ENCODE results near the gene IRF2BPL. TPM values are rescaled to one million over a fixed set of nuclear protein-coding genes. Genes with fewer than 3 reads are reported as not detected.
A peak's percentile ranks its signal among the peaks of the same experiment; 100 is the strongest.

IRF2BPL gene
- total and polyA plus RNA-seq, 2 donors = 13.3 to 14.3 TPM

DNA sequence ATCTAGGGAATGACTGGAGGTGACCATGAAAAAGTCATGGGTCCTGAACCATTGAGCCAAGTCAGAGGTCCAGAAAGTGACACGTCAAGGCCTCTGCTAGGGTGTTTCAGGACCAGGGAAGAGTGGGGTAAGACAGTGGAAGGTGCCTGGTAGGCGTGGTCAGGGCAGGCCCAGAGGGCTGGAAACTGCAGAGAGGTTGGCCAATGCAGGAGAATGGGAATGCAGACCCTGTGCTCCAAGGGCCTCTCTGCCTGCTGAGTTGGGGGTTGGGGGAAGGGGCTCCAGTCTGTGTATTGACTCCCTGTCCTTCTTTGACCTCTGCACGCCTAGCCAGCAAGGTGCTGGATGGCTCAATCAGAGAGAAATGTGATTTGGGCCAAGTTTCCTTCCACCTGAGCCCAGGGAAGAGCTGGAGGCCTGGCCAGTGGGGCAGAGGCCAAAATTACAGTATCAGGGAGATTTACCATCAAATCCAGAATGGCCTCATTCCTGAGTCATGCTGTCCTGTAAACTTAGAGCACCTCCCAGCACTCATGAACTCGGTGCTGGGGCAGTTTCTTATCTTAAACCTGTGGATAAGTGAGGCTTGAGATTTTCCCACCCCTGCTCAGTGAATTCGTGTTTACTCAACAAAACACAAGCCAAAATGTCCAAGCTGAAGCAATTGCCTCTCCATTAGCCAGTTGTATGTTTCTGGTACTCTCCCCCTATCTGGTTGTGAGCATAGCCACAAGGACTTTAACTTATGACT is 24.4 kb downstream of the IRF2BPL start:
- H3K9me3 ChIP-seq (ENCODE audit: control insufficient read depth in 2 of 2, insufficient read depth in 1 of 2, low read length in 1 of 2) = no peaks in the 10 kb centered on the region
- 95% methylated on average over 5 of the region's 5 CpGs for WGBS
- no peak overlapping the region for H3K4me3 ChIP-seq (ENCODE audit: low read length in 2 of 2)
- H3K27ac ChIP-seq (ENCODE audit: low read depth in 1 of 2, low read length in 1 of 2) = no peak overlapping the region
- H3K4me1 ChIP-seq (ENCODE audit: control insufficient read depth in 2 of 2, insufficient read depth in 2 of 2, low read length in 2 of 2) = peaks cover 11 to 51% of the 10 kb centered on the region in 2 donors
- no peaks in the 10 kb centered on the region for H3K36me3 ChIP-seq (ENCODE audit: control insufficient read depth in 2 of 2, insufficient read depth in 2 of 2, low read length in 1 of 2)
- no peak for DNase-seq (ENCODE audit: low read depth in 6 of 9, low spot score in 9 of 9)
- H3K27me3 ChIP-seq (ENCODE audit: control insufficient read depth in 2 of 2, insufficient read depth in 1 of 2, low read length in 1 of 2) = peaks cover 0 to 2% of the 10 kb centered on the region in 2 donors

DNA sequence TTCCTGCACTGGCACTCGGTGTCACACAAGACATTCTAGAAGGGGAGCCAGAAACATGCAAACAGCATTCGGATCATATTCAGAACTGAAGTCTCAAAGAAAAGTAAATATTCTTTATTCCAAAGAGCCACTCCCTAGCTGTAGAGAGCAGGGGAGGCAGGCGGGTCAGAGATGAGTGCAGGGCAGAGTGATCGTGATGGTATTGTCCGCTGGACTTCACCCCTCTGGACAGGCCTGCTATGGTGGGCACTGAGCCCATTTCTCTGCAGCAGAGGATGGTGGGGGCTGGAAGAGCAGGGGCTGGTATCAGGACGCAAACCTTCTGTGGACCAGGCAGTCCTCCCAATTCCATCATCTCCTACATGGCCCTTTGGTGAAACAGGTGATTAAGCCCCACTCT is 25.6 kb downstream of the IRF2BPL start:
- Histone ChIP-seq H3K4me1 (ENCODE audit: control insufficient read depth in 2 of 2, insufficient read depth in 2 of 2, low read length in 2 of 2) (peaks cover 11 to 63% of the 10 kb centered on the region in 2 donors), H3K4me3 (ENCODE audit: low read length in 2 of 2) (no peak overlapping the region), H3K36me3 (ENCODE audit: control insufficient read depth in 2 of 2, insufficient read depth in 2 of 2, low read length in 1 of 2) (no peaks in the 10 kb centered on the region), H3K27ac (ENCODE audit: low read depth in 1 of 2, low read length in 1 of 2) (no peak overlapping the region), H3K27me3 (ENCODE audit: control insufficient read depth in 2 of 2, insufficient read depth in 1 of 2, low read length in 1 of 2) (no peaks in the 10 kb centered on the region), H3K9me3 (ENCODE audit: control insufficient read depth in 2 of 2, insufficient read depth in 1 of 2, low read length in 1 of 2) (no peaks in the 10 kb centered on the region)
- DNase-seq (ENCODE audit: low read depth in 6 of 9, low spot score in 9 of 9) = no peak
- WGBS = 96% methylated on average over 6 of the region's 6 CpGs

DNA sequence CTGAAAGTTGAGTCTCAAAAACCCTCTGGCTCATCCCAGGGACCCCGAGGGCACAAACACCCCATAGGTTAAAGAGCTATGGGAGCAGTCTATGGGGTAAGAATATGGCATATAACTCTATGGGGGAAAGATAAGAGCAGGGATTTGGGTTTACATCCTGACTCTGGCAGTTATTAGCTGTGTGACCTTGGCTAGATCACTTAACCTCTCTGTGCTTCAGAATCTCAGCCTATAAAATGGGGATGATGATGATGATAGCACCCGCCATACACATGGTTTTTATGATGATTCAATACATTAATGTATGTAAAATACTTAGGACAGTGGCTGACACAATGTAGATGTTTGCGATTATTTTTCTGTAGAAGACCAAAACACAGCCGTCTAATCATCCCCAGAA is 26.2 kb downstream of the IRF2BPL start:
- Histone ChIP-seq H3K9me3 (ENCODE audit: control insufficient read depth in 2 of 2, insufficient read depth in 1 of 2, low read length in 1 of 2) (no peaks in the 10 kb centered on the region), H3K36me3 (ENCODE audit: control insufficient read depth in 2 of 2, insufficient read depth in 2 of 2, low read length in 1 of 2) (no peaks in the 10 kb centered on the region), H3K27ac (ENCODE audit: low read depth in 1 of 2, low read length in 1 of 2) (no peak overlapping the region), H3K4me1 (ENCODE audit: control insufficient read depth in 2 of 2, insufficient read depth in 2 of 2, low read length in 2 of 2) (peaks cover 11 to 62% of the 10 kb centered on the region in 2 donors), H3K4me3 (ENCODE audit: low read length in 2 of 2) (no peak overlapping the region), H3K27me3 (ENCODE audit: control insufficient read depth in 2 of 2, insufficient read depth in 1 of 2, low read length in 1 of 2) (no peaks in the 10 kb centered on the region)
- WGBS = 98% methylated on average over 4 of the region's 4 CpGs
- DNase-seq (ENCODE audit: low read depth in 6 of 9, low spot score in 9 of 9) = no peak

DNA sequence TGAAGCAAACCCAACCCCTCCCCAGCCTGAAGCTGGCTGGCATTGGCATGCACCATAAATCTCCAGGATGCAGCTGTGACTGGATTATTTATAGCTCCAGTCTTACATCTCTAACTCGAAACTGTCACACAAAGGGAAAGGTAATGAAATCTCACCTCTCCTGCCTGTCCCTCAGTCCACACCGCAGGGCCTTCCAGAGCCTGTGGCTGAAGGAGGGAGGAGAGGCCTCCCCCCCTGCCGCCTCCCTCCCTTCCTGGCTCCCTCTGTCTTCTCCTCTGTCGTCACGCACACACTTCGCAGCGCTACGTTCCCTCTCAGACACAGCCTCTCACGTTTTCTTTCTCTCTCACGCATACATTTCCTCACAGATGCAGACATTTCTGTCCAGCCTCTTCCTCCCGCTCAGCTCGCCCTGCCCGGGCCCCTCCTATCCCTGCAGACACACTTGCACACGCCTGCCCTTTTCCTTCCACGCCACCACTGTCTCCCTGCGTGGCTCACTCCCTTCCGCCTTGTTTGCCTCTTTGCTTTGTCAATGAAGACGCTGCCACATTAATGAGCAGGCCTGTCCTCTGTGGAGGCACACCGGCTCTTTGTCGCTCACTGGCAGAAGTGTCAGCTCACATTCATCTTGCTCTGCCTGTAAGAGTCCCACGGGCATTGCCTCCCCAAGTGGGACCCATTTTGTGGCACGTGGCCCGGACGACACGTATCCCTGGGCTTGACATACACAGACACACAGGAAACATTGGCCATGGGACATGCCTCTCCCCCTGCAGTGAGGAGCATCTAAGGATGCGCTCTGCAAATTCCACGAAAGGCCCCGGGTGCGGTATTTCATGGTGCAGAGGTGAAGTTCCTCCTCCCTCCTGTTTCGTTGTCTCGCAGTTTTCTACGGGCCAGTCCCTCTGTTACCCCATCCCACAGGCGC is 27.9 kb downstream of the IRF2BPL start:
- H3K4me1 ChIP-seq (ENCODE audit: control insufficient read depth in 2 of 2, insufficient read depth in 2 of 2, low read length in 2 of 2) = peaks cover 12 to 63% of the 10 kb centered on the region in 2 donors
- DNase-seq (ENCODE audit: low read depth in 6 of 9, low spot score in 9 of 9) = peak in 7 of 9 donors; percentile 39 to 84 (median 60)
- H3K27me3 ChIP-seq (ENCODE audit: control insufficient read depth in 2 of 2, insufficient read depth in 1 of 2, low read length in 1 of 2) = no peaks in the 10 kb centered on the region
- peak overlapping the region; percentile 74 to 93 for H3K27ac ChIP-seq (ENCODE audit: low read depth in 1 of 2, low read length in 1 of 2)
- H3K36me3 ChIP-seq (ENCODE audit: control insufficient read depth in 2 of 2, insufficient read depth in 2 of 2, low read length in 1 of 2) = no peaks in the 10 kb centered on the region
- no peaks in the 10 kb centered on the region for H3K9me3 ChIP-seq (ENCODE audit: control insufficient read depth in 2 of 2, insufficient read depth in 1 of 2, low read length in 1 of 2)
- WGBS = 35% methylated on average over 33 of the region's 33 CpGs
- peak overlapping the region; percentile 24 for H3K4me3 ChIP-seq (ENCODE audit: low read length in 2 of 2)

DNA sequence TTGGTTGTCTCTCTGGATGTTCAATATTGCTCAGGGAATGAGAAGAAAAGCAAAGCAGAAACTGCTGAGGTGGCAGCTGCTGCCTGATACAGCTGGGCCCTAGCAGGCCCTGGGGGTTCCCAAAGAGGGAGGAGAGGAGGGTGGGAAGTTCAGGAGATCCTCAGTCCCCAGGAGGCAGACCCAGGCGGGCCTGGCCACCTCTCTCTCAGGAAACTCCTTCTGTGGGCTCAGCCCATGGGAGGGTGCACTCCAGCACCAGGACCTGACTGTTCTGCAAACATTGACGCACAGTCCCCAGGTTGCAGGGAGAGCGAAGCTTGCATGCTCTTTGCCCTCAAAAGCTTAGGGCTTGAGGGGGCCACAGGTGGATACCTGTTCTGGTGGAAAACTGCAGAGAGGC is 29.6 kb downstream of the IRF2BPL start:
- Histone ChIP-seq H3K27me3 (ENCODE audit: control insufficient read depth in 2 of 2, insufficient read depth in 1 of 2, low read length in 1 of 2) (no peaks in the 10 kb centered on the region), H3K4me1 (ENCODE audit: control insufficient read depth in 2 of 2, insufficient read depth in 2 of 2, low read length in 2 of 2) (peaks cover 16 to 66% of the 10 kb centered on the region in 2 donors), H3K4me3 (ENCODE audit: low read length in 2 of 2) (no peak overlapping the region), H3K36me3 (ENCODE audit: control insufficient read depth in 2 of 2, insufficient read depth in 2 of 2, low read length in 1 of 2) (no peaks in the 10 kb centered on the region), H3K27ac (ENCODE audit: low read depth in 1 of 2, low read length in 1 of 2) (no peak overlapping the region), H3K9me3 (ENCODE audit: control insufficient read depth in 2 of 2, insufficient read depth in 1 of 2, low read length in 1 of 2) (no peaks in the 10 kb centered on the region)
- 85% methylated on average over 3 of the region's 3 CpGs for WGBS
- no peak for DNase-seq (ENCODE audit: low read depth in 6 of 9, low spot score in 9 of 9)

DNA sequence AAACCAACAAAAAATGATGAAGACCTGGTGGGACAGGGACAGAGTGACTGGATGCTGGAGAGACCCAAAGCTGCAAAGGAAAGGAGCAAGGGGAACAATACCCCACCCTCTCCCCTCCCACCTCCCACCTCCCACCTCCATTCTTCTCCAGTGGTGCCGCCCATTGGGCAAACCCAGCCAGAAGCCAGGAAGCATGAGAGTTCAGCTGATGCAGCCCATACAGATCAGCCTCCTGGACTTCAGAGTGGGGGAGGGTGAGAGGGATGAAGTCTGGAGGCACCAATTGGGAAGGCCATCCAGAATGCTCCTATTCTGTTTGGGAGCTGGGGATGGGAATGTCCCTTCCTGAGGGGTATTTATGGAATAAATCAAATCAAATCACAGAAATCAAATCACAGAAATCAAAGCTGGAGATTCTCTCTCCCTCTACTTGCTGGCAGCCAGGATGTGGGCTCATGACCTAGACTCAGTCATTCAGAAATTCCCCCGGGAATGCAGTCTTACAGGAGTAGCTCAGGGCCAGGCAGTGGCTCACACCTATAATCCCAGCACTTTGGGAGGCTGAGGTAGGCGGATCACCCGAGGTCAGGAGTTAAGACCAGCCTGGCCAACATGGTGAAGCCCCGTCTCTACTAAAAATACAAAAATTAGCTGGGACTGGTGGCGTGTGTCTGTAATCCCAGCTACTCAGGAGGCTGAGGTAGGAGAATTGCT is 31.1 kb downstream of the IRF2BPL start:
- no peak for DNase-seq (ENCODE audit: low read depth in 6 of 9, low spot score in 9 of 9)
- peaks cover 16 to 68% of the 10 kb centered on the region in 2 donors for H3K4me1 ChIP-seq (ENCODE audit: control insufficient read depth in 2 of 2, insufficient read depth in 2 of 2, low read length in 2 of 2)
- H3K27ac ChIP-seq (ENCODE audit: low read depth in 1 of 2, low read length in 1 of 2) = no peak overlapping the region
- no peak overlapping the region for H3K4me3 ChIP-seq (ENCODE audit: low read length in 2 of 2)
- no peaks in the 10 kb centered on the region for H3K27me3 ChIP-seq (ENCODE audit: control insufficient read depth in 2 of 2, insufficient read depth in 1 of 2, low read length in 1 of 2)
- no peaks in the 10 kb centered on the region for H3K36me3 ChIP-seq (ENCODE audit: control insufficient read depth in 2 of 2, insufficient read depth in 2 of 2, low read length in 1 of 2)
- no peaks in the 10 kb centered on the region for H3K9me3 ChIP-seq (ENCODE audit: control insufficient read depth in 2 of 2, insufficient read depth in 1 of 2, low read length in 1 of 2)
- 90% methylated on average over 6 of the region's 6 CpGs for WGBS

DNA sequence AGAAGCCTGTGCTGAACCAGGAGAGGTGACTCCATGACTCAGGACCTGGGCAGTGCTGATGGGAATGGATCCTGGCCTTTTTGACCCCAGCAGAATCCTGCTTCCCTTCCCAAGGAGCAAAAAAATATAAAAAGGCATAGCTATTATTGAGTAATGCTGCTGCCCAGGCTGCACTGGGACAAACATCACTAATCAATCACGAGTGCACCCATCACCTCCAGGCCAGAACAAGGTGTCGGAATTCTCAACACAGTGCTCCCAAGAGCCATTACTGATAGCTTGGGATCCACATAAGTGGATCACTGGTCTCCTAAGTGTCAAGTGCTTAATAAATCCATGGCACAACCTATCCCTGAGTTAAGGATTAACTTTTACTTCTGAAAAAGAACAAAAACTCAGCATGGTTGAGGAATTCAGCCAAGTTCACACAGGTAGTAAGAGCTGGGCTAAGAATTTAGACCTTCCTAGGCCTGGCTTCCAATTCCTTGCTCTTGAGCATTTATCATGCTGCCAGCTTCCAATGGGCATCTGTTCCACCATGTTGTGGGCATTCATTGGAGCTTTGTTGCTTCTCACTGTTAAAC is 31.9 kb downstream of the IRF2BPL start:
- WGBS = 96% methylated on average over 2 of the region's 2 CpGs
- no peak for DNase-seq (ENCODE audit: low read depth in 6 of 9, low spot score in 9 of 9)
- H3K9me3 ChIP-seq (ENCODE audit: control insufficient read depth in 2 of 2, insufficient read depth in 1 of 2, low read length in 1 of 2) = no peaks in the 10 kb centered on the region
- peaks cover 16 to 64% of the 10 kb centered on the region in 2 donors for H3K4me1 ChIP-seq (ENCODE audit: control insufficient read depth in 2 of 2, insufficient read depth in 2 of 2, low read length in 2 of 2)
- H3K27ac ChIP-seq (ENCODE audit: low read depth in 1 of 2, low read length in 1 of 2) = no peak overlapping the region
- H3K4me3 ChIP-seq (ENCODE audit: low read length in 2 of 2) = no peak overlapping the region
- H3K27me3 ChIP-seq (ENCODE audit: control insufficient read depth in 2 of 2, insufficient read depth in 1 of 2, low read length in 1 of 2) = no peaks in the 10 kb centered on the region
- H3K36me3 ChIP-seq (ENCODE audit: control insufficient read depth in 2 of 2, insufficient read depth in 2 of 2, low read length in 1 of 2) = no peaks in the 10 kb centered on the region

DNA sequence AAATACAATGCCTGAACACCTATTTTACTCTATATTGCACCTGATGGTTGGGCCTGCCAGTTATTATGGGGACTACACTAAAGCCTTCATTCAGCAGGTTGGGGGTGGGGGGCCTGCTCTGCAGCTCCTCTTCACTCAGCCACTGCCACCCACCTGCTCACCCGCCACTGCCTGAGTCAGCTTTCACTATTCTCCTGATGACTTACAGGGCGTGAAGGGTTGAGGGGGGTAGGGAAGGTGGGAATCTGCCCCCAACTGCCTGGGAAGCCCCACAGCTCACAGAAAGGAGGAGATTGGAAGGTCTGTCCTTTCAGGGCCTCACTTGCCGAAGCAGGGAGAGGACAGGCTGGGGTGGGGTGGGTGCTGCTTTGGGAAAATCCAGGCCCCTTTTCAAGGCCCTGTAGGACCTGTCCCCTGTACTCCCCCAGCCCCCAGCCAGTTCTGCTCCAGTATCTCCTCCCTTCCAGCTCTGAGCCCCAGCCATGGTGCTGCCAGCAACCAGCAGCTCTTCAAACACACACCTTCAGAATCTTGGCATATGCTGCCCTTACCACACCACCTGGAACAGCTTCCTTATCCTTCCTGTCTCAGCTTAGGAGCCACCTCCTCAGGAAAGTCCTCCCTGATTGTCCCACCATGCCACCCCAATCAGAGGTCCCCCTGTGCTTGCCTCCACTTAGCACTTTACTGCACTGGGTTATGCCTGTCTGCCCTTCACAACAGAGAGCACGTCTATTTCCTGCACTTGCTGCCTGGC is 33.1 kb downstream of the IRF2BPL start:
- Histone ChIP-seq H3K36me3 (ENCODE audit: control insufficient read depth in 2 of 2, insufficient read depth in 2 of 2, low read length in 1 of 2) (no peaks in the 10 kb centered on the region), H3K9me3 (ENCODE audit: control insufficient read depth in 2 of 2, insufficient read depth in 1 of 2, low read length in 1 of 2) (no peaks in the 10 kb centered on the region), H3K4me1 (ENCODE audit: control insufficient read depth in 2 of 2, insufficient read depth in 2 of 2, low read length in 2 of 2) (peaks cover 10 to 52% of the 10 kb centered on the region in 2 donors), H3K27me3 (ENCODE audit: control insufficient read depth in 2 of 2, insufficient read depth in 1 of 2, low read length in 1 of 2) (no peaks in the 10 kb centered on the region), H3K27ac (ENCODE audit: low read depth in 1 of 2, low read length in 1 of 2) (peak overlapping the region in 1 of 2 donors; percentile 47), H3K4me3 (ENCODE audit: low read length in 2 of 2) (no peak overlapping the region)
- DNase-seq (ENCODE audit: low read depth in 6 of 9, low spot score in 9 of 9) = peak in 1 of 9 donors; percentile 50
- 59% methylated on average over 4 of the region's 4 CpGs for WGBS
